Measurements from ENCODE around the gene INKA1.

DNA sequence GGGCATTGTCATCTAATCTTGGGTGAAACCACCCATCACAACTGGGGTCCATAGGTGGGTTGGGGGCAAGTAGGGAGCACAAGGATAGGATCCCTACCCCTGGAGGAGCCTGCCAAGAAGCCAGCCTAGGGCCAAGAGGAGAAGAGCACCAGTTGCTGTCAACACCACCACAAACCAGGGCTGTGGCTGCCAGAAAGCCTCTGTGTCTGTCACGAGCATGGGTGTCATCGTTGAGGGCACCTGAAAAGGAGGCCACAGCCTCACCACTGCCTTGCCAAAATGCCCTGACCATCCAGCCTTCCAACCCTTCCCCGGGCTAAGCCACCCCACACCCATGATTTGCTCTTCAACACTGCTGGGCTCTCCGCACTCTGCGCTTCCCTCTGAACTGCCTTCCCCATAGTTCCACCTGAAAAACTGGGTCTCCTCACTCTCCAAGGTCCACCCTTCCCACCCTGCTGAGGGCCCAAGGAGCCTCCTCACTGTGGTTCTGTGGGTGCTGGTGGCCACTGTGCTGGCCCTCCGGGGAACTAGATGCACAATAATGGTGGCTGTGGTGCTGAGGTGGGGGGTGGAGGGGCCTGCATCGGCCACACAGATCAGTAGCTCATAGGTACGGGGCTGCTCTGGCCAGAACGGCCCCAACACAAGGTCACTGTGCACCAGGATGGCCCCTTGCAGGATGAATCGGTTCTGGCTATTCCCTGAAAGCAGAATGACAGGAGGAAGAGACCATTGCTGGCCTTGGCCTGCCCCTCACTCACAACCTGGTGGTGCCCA, 10.5 kb upstream of the INKA1 start:
- TF ChIP-seq, protein P1, sequence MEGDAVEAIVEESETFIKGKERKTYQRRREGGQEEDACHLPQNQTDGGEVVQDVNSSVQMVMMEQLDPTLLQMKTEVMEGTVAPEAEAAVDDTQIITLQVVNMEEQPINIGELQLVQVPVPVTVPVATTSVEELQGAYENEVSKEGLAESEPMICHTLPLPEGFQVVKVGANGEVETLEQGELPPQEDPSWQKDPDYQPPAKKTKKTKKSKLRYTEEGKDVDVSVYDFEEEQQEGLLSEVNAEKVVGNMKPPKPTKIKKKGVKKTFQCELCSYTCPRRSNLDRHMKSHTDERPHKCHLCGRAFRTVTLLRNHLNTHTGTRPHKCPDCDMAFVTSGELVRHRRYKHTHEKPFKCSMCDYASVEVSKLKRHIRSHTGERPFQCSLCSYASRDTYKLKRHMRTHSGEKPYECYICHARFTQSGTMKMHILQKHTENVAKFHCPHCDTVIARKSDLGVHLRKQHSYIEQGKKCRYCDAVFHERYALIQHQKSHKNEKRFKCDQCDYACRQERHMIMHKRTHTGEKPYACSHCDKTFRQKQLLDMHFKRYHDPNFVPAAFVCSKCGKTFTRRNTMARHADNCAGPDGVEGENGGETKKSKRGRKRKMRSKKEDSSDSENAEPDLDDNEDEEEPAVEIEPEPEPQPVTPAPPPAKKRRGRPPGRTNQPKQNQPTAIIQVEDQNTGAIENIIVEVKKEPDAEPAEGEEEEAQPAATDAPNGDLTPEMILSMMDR (IDR thresholded peaks at IDR 0.05; ENCODE audit: insufficient read depth, low read length) = no peak
- no peak for TF ChIP-seq GABPA (IDR thresholded peaks at IDR 0.05; ENCODE audit: low read depth)
